ENCODE results near the gene RASGRP4.

- TF ChIP-seq POLR2A (IDR thresholded peaks at IDR 0.05) (no peak), CTCF (IDR thresholded peaks at IDR 0.05) (no peak)
These were observed 40.0 kb upstream of the RASGRP4 start for GRCh38 chr19:38466050-38466449.

Data from tibial nerve (tissue), 3 donors.